Measurements from ENCODE around the gene NRSN2. TPM values are rescaled to one million over a fixed set of nuclear protein-coding genes. Genes with fewer than 3 reads are reported as not detected.

Gene NRSN2
- polyA plus RNA-seq, 1 of the 3 experiments (the other 2 are of a cell fraction) = 146 TPM

DNA sequence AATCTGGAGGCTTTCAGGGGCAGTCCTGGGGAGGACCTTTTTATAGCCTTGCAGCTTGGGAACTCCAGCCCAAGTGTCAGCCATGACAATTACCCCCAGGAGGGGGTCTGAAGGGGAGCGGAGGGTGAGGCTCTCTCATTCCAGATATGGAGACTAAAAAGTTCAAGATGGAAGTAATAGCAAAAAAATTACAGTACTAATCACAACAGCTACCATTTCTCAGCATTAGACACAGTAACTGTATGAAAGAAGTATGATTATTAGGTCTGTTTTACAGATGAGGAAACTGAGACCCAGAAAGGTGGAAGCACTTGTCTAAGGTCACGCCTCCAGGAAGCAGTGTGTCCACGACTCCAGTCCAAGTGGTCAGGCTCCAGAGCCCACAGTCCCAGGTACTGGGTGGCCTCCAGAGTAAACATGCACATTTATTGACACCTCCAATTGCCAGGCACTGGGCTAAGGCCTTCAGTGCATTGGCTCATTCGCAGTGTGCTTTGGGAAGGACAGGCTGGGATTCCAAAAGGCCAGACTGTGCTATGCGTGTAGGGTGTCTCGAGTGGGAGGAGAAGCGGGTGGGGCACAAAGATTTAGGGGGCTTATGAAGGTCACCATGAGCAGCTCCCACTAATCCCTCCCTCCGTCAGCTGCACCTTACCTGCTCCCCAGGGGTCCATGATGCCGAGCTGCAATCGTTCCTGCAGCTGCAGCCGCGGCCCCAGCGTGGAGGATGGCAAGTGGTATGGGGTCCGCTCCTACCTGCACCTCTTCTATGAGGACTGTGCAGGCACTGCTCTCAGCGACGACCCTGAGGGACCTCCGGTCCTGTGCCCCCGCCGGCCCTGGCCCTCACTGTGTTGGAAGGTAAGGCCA is 2.3 kb downstream of the NRSN2 start:
- Histone ChIP-seq H3K27me3 (ENCODE audit: insufficient read depth) (no peaks in the 10 kb centered on the region), H3K4me1 (ENCODE audit: control insufficient read depth in 1 of 2, insufficient read depth in 2 of 2, low read depth in 1 of 2, low read length in 1 of 2) (peaks cover 0 to 16% of the 10 kb centered on the region in 2 experiments; a peak in 2 of 4 replicates), H3K4me2 (peak overlapping the region; percentile 99; the same call in 1 of the 2 replicates), H3K27ac (ENCODE audit: low read depth in 2 of 2, low read length in 1 of 2) (peak overlapping the region in 1 of 2 experiments; percentile 95; a peak in 3 of 4 replicates), H2AFZ (ENCODE audit: low read depth) (no peak overlapping the region), H4K20me1 (ENCODE audit: insufficient read depth) (no peaks in the 10 kb centered on the region), H3K9ac (peak overlapping the region; percentile 93; the same call in 1 of the 2 replicates), H3K79me2 (ENCODE audit: insufficient read depth) (peaks cover 17% of the 10 kb centered on the region), H3K36me3 (replicated peaks in 1 of 2; ENCODE audit: control insufficient read depth in 1 of 2, insufficient read depth in 2 of 2, low read length in 1 of 2) (peaks cover 6 to 21% of the 10 kb centered on the region in 2 experiments), H3K9me3 (no peaks in the 10 kb centered on the region), H3K9me2 (no peaks in the 10 kb centered on the region), H3F3A (replicated peaks; ENCODE audit: insufficient read depth) (peaks cover 10% of the 10 kb centered on the region), H3K4me3 (ENCODE audit: low read depth in 2 of 2, low read length in 1 of 2) (peak overlapping the region in 1 of 2 experiments; percentile 88; a peak in 1 of 4 replicates)
- DNase-seq = no peak
- TF ChIP-seq SIN3A (IDR thresholded peaks at IDR 0.05; ENCODE audit: borderline replicate concordance, low read depth, low read length) = no peak
- no peak for TF ChIP-seq CTCF (IDR thresholded peaks at IDR 0.05)
- no peak for TF ChIP-seq YY1 (IDR thresholded peaks at IDR 0.05; ENCODE audit: low read depth)
- TF ChIP-seq RFX5 (IDR thresholded peaks at IDR 0.05; ENCODE audit: low read length) = no peak
- no peak for TF ChIP-seq FOSL2 (IDR thresholded peaks at IDR 0.05; ENCODE audit: borderline replicate concordance, low read depth)
- TF ChIP-seq FOXM1 (IDR thresholded peaks at IDR 0.05; ENCODE audit: low read depth) = no peak
- TF ChIP-seq RXRA (IDR thresholded peaks at IDR 0.05; ENCODE audit: borderline replicate concordance, low read depth) = no peak
- no peak for TF ChIP-seq EZH2phosphoT487 (IDR thresholded peaks at IDR 0.05; ENCODE audit: borderline replicate concordance, low read depth)
- TF ChIP-seq GATA2 (CRISPR knock-in tag; IDR thresholded peaks at IDR 0.05) = no peak
- no peak for TF ChIP-seq SMC3 (IDR thresholded peaks at IDR 0.05; ENCODE audit: low read depth, low read length)
- TF ChIP-seq NFIC (IDR thresholded peaks at IDR 0.05; ENCODE audit: borderline replicate concordance) = no peak
- ChIA-PET CTCF (interaction anchor here (1.1 to 5.6 kb wide), 2 partner anchors 19 to 82 kb away, joined by 4 to 65 read pairs; no protein-coding TSS in a partner anchor), POLR2A (no interaction called here)
- WGBS (ENCODE audit: low lambda C conversion rate) = 97% methylated on average over 14 of the region's 19 CpGs

DNA sequence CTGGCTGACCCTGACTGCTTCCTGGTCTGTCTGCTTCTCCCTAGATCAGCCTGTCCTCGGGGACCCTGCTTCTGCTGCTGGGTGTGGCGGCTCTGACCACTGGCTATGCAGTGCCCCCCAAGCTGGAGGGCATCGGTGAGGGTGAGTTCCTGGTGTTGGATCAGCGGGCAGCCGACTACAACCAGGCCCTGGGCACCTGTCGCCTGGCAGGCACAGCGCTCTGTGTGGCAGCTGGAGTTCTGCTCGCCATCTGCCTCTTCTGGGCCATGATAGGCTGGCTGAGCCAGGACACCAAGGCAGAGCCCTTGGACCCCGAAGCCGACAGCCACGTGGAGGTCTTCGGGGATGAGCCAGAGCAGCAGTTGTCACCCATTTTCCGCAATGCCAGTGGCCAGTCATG is 6.3 kb downstream of the NRSN2 start:
- Histone ChIP-seq H4K20me1 (ENCODE audit: insufficient read depth) (no peaks in the 10 kb centered on the region), H3K9me3 (no peaks in the 10 kb centered on the region), H3K27me3 (ENCODE audit: insufficient read depth) (no peaks in the 10 kb centered on the region), H3K9ac (no peak overlapping the region), H3K27ac (ENCODE audit: low read depth in 2 of 2, low read length in 1 of 2) (no peak overlapping the region), H3K36me3 (replicated peaks in 1 of 2; ENCODE audit: control insufficient read depth in 1 of 2, insufficient read depth in 2 of 2, low read length in 1 of 2) (peaks cover 0 to 21% of the 10 kb centered on the region in 2 experiments), H3K9me2 (no peaks in the 10 kb centered on the region), H3K4me1 (ENCODE audit: control insufficient read depth in 1 of 2, insufficient read depth in 2 of 2, low read depth in 1 of 2, low read length in 1 of 2) (peaks cover 0 to 9% of the 10 kb centered on the region in 2 experiments; a peak in 2 of 4 replicates), H2AFZ (ENCODE audit: low read depth) (no peak overlapping the region), H3K4me3 (ENCODE audit: low read depth in 2 of 2, low read length in 1 of 2) (no peak overlapping the region), H3F3A (replicated peaks; ENCODE audit: insufficient read depth) (peaks cover 6% of the 10 kb centered on the region), H3K79me2 (ENCODE audit: insufficient read depth) (peaks cover 7% of the 10 kb centered on the region; the same call in 1 of the 2 replicates), H3K4me2 (no peak overlapping the region)
- TF ChIP-seq RXRA (IDR thresholded peaks at IDR 0.05; ENCODE audit: borderline replicate concordance, low read depth) (no peak), REST (IDR thresholded peaks at IDR 0.05; ENCODE audit: low read depth, low read length) (no peak), MEF2A (IDR thresholded peaks at IDR 0.05; ENCODE audit: borderline replicate concordance, low read depth) (no peak), USF1 (IDR thresholded peaks at IDR 0.05; ENCODE audit: borderline replicate concordance, low read depth) (no peak), FOSL2 (IDR thresholded peaks at IDR 0.05; ENCODE audit: borderline replicate concordance, low read depth) (no peak), SIN3A (IDR thresholded peaks at IDR 0.05; ENCODE audit: borderline replicate concordance, low read depth, low read length) (no peak), NRF1 (IDR thresholded peaks at IDR 0.05; ENCODE audit: low read depth, low read length) (no peak)
- WGBS (ENCODE audit: low lambda C conversion rate) = 100% methylated on average over 1 of the region's 13 CpGs
- no peak for DNase-seq
- CTCF ChIA-PET = interaction anchor here (1.1 to 7.2 kb wide), 12 partner anchors 10 to 386 kb away, joined by 3 to 94 read pairs (median 12); no protein-coding TSS in a partner anchor
- POLR2A ChIA-PET = no interaction called here
